Endodermal cell (in vitro differentiated cells): ENCODE data around the gene DMBT1. TPM values are rescaled to one million over a fixed set of nuclear protein-coding genes. Genes with fewer than 3 reads are reported as not detected.

Experiments used
- DNase-seq: peaks from one replicate; pipeline ENCODE4 v3.0.0-alpha.2; 2017
- H3K27ac ChIP-seq: 2 replicates; pipeline ENCODE4 v1.5.1; 2013; ENCODE audit warnings: mild to moderate bottlenecking, low read depth, low read length, moderate library complexity
- H3K27me3 ChIP-seq: 2 replicates; pipeline ENCODE4 v1.6.1; 2013; ENCODE audit warnings: mild to moderate bottlenecking, low read length, moderate library complexity; ENCODE audit not compliant: insufficient read depth, control insufficient read depth, poor library complexity, severe bottlenecking
- H3K36me3 ChIP-seq: 2 replicates; pipeline ENCODE4 v1.7.0; 2013; ENCODE audit warnings: mild to moderate bottlenecking, low read length, moderate library complexity; ENCODE audit not compliant: control insufficient read depth, insufficient read depth
- H3K4me1 ChIP-seq: one replicate; pipeline ENCODE4 v1.7.0; 2013; ENCODE audit warnings: low read length; ENCODE audit not compliant: control insufficient read depth, insufficient read depth
- H3K4me3 ChIP-seq: 2 replicates; pipeline ENCODE4 v1.5.1; 2013; ENCODE audit warnings: mild to moderate bottlenecking, low read length, moderate library complexity
- H3K9ac ChIP-seq: 2 replicates; pipeline ENCODE4 v1.6.1; 2013; ENCODE audit warnings: mild to moderate bottlenecking, low read length, moderate library complexity; ENCODE audit not compliant: poor library complexity, severe bottlenecking; ENCODE audit errors: extremely low read depth
- H3K9me3 ChIP-seq: 2 replicates; pipeline ENCODE4 v1.6.1; 2013; ENCODE audit warnings: mild to moderate bottlenecking, low read length, moderate library complexity; ENCODE audit not compliant: control insufficient read depth
- H3K27ac Mint-ChIP-seq: 2 replicates; pipeline ENCODE4 v1.8.0; 2020; ENCODE audit warnings: mixed read lengths
- H3K27me3 Mint-ChIP-seq: 2 replicates; pipeline ENCODE4 v1.8.0; 2021; ENCODE audit warnings: mild to moderate bottlenecking, mixed read lengths; ENCODE audit not compliant: insufficient read depth
- H3K36me3 Mint-ChIP-seq: 2 replicates; pipeline ENCODE4 v1.8.0; 2020; ENCODE audit warnings: low read depth, mixed read lengths
- H3K4me1 Mint-ChIP-seq: 2 replicates; pipeline ENCODE4 v1.8.0; 2020; ENCODE audit warnings: mixed read lengths
- H3K4me3 Mint-ChIP-seq: 2 replicates; pipeline ENCODE4 v1.8.0; 2020; ENCODE audit warnings: mild to moderate bottlenecking, moderate library complexity, mixed read lengths
- H3K9me3 Mint-ChIP-seq: 2 replicates; pipeline ENCODE4 v1.8.0; 2020; ENCODE audit warnings: mild to moderate bottlenecking, mixed read lengths
- CTCF ChIP-seq: fragments of 200-600 bp; sonication (generic); conservative IDR thresholded peaks from 2 replicates; pipeline ENCODE4 v1.5.0; 2021; ENCODE audit warnings: antibody characterized with exemption, mild to moderate bottlenecking
- WGBS, 2 experiments: methylation state at CpG; one replicate each; pipeline versions ENCODE4 v1.1.5 to v1.1.7; 2013; ENCODE audit warnings: missing lambda C conversion rate in 2 of 2, mixed read lengths in 1 of 2; ENCODE audit not compliant: insufficient coverage in 1 of 2, insufficient read length in 1 of 2; 5-methylcytosine and 5-hydroxymethylcytosine counted together
- total RNA-seq, 2 donors: library from RNA; stranded (reverse); fragmentation: NEBNext Ultra II Directional in 1 of 2; extraction: Animal tissue kit (Norgen Biotek cat#: 25700) in 1 of 2; gene quantifications; 2 replicates in 1 of 2; 3 replicates in 1 of 2; pipeline ENCODE4 v1.2.1, GENCODE V29; 2021

Gene DMBT1
- total RNA-seq, 2 donors from 2014 or later: not detected

- DNase-seq: no peak
- H3K27ac Mint-ChIP-seq: no peak overlapping the region
- Histone ChIP-seq H3K4me3 (no peak overlapping the region), H3K9ac (no peak overlapping the region), H3K4me1 (no peaks in the 10 kb centered on the region), H3K27me3 (peaks cover 38% of the 10 kb centered on the region), H3K27ac (no peak overlapping the region), H3K36me3 (no peaks in the 10 kb centered on the region), H3K9me3 (no peaks in the 10 kb centered on the region)
- no peak overlapping the region for H3K4me3 Mint-ChIP-seq
- WGBS, 2 experiments: 83 to 86% methylated on average over 1 of the region's 1 CpG
- no peak for TF ChIP-seq CTCF
- no peaks in the 10 kb centered on the region for H3K36me3 Mint-ChIP-seq
- H3K27me3 Mint-ChIP-seq: peaks cover 47% of the 10 kb centered on the region
- peaks cover 7% of the 10 kb centered on the region for H3K4me1 Mint-ChIP-seq
- no peaks in the 10 kb centered on the region for H3K9me3 Mint-ChIP-seq
These were observed 6.1 kb downstream of the DMBT1 start for GRCh38 chr10:122566632-122567031.

GRCh38 chr10:122567056-122567660 lies 6.6 kb downstream of the DMBT1 start:
- no peaks in the 10 kb centered on the region for H3K36me3 ChIP-seq
- no peak overlapping the region for H3K9ac ChIP-seq
- no peak overlapping the region for H3K4me3 ChIP-seq
- H3K4me3 Mint-ChIP-seq: no peak overlapping the region
- TF ChIP-seq CTCF: peak; percentile 84
- no peaks in the 10 kb centered on the region for H3K9me3 Mint-ChIP-seq
- peak; percentile 86 for DNase-seq
- 65 to 80% methylated on average over 1 to 5 of the region's 5 CpGs for WGBS, 2 experiments
- peaks cover 49% of the 10 kb centered on the region for H3K27me3 Mint-ChIP-seq
- H3K9me3 ChIP-seq: no peaks in the 10 kb centered on the region
- peaks cover 40% of the 10 kb centered on the region for H3K27me3 ChIP-seq
- H3K36me3 Mint-ChIP-seq: no peaks in the 10 kb centered on the region
- no peak overlapping the region for H3K27ac Mint-ChIP-seq
- no peaks in the 10 kb centered on the region for H3K4me1 ChIP-seq
- peaks cover 2% of the 10 kb centered on the region for H3K4me1 Mint-ChIP-seq
- no peak overlapping the region for H3K27ac ChIP-seq

GRCh38 chr10:122568551-122568950 lies 8.0 kb downstream of the DMBT1 start:
- peaks cover 31% of the 10 kb centered on the region for H3K27me3 ChIP-seq
- H3K9me3 Mint-ChIP-seq: no peaks in the 10 kb centered on the region

More at GRCh38 chr10:122568551-122568950, 8.0 kb downstream of the DMBT1 start:
- no peaks in the 10 kb centered on the region for H3K36me3 Mint-ChIP-seq
- no peaks in the 10 kb centered on the region for H3K36me3 ChIP-seq
- H3K9ac ChIP-seq: no peak overlapping the region
- no peaks in the 10 kb centered on the region for H3K4me1 Mint-ChIP-seq
- H3K27ac Mint-ChIP-seq: no peak overlapping the region
- TF ChIP-seq CTCF: no peak
- H3K27ac ChIP-seq: no peak overlapping the region
- H3K4me1 ChIP-seq: no peaks in the 10 kb centered on the region
- 88 to 96% methylated on average over 5 to 8 of the region's 8 CpGs for WGBS, 2 experiments
- no peaks in the 10 kb centered on the region for H3K9me3 ChIP-seq
- no peak overlapping the region for H3K4me3 ChIP-seq
- no peak overlapping the region for H3K4me3 Mint-ChIP-seq
- DNase-seq: no peak
- peaks cover 54% of the 10 kb centered on the region for H3K27me3 Mint-ChIP-seq
